NCI-H1694 (cell line): ENCODE data around the gene DOK1.

Experiments
- DNase-seq: peaks from one replicate; lab custom pipeline; 2025; lab: John Stamatoyannopoulos, UW

The DOK1 gene

DNA sequence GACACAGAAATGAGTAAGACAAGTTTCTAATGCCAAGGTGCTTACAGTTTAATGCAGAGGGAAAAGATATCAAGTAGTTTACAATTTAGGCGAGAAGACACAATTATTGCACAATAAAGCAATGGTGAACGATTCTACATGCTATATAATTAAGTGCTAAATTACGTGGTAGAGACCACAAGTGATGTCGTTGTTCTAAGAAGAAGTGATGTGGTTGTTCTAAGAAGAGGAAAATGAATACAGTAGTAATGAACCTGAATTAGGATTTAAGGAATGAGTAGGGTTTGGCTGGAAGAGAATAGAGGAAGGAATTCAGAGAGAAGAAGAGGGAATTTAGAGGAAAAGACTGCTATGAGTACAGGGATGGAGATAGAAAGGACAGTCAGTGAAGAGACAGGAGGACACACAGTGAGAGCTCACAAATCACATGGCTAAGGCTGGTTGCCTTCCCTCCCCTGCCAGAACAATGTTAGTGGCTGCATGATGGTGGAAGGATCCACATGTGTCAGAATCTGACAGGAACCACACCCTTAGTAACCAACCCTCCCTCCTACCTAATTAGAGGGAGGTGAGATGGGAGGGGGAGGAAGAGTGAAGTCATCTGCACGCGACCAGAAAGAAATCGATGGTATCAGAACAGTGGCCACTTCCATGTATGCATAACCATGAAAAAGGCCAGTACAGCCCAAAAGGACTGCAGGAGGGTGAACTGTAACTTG is 48.9 kb downstream of the DOK1 start:
- DNase-seq = no peak

DNA sequence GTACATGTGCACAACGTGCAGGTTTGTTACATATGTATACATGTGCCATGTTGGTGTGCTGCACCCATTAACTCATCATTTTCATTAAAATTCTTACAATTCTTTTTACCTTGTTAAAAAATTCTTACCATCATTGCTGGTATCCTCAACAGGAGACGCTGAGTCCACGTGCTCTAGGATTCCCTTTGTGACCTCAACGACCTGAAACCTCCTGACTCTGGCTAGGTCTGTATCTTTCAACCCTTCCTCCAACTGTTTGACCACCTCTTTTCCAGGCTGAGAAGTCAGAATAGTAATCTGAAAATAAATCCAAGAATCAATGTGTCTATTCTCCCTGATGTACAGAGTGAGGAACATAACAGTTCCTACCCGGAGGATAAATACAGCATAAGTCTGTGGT is 52.4 kb downstream of the DOK1 start:
- DNase-seq = no peak
